ENCODE data around the gene BOD1. TPM values are rescaled to one million over a fixed set of nuclear protein-coding genes. Genes with fewer than 3 reads are reported as not detected.

The BOD1 gene
- total and polyA plus RNA-seq, 2 of the 8 experiments (the other 6 are each of a cell fraction or from before 2014, with no cell fraction given) = 107 to 149 TPM

GRCh38 chr5:173662581-173663351, 46.3 kb upstream of the BOD1 start (continued):
- TF ChIP-seq CHD7 (IDR thresholded peaks at IDR 0.05; ENCODE audit: insufficient replicate concordance, low read length) = no peak
- no peak for TF ChIP-seq CTBP2 (IDR thresholded peaks at IDR 0.05; ENCODE audit: borderline replicate concordance, insufficient read depth, insufficient read length, low read length)
- TF ChIP-seq RBBP5 (IDR thresholded peaks at IDR 0.05; ENCODE audit: borderline replicate concordance, low read depth, low read length) = no peak
- no peak for TF ChIP-seq EP300 (IDR thresholded peaks at IDR 0.05; ENCODE audit: borderline replicate concordance in 1 of 2, low read depth in 2 of 2, low read length in 2 of 2)
- no peak for TF ChIP-seq EZH2 (IDR thresholded peaks at IDR 0.05; ENCODE audit: low read depth, low read length, severe bottlenecking)
- TF ChIP-seq RFX5 (IDR thresholded peaks at IDR 0.05; ENCODE audit: borderline replicate concordance, low read depth, low read length) = no peak
- TF ChIP-seq RNF2 (IDR thresholded peaks at IDR 0.05; ENCODE audit: borderline replicate concordance, low read depth, low read length, missing control alignments, poor library complexity, severe bottlenecking) = no peak

All from H1 (cell line).